ENCODE data around the gene TBC1D14. TPM values are rescaled to one million over a fixed set of nuclear protein-coding genes. Genes with fewer than 3 reads are reported as not detected.

Gene TBC1D14
- total RNA-seq, 1 donor from 2014 or later = 43.3 TPM

GRCh38 chr4:7041801-7042502 lies 132.3 kb downstream of the TBC1D14 start:
- no peak for DNase-seq (ENCODE audit: low read depth)

DNA sequence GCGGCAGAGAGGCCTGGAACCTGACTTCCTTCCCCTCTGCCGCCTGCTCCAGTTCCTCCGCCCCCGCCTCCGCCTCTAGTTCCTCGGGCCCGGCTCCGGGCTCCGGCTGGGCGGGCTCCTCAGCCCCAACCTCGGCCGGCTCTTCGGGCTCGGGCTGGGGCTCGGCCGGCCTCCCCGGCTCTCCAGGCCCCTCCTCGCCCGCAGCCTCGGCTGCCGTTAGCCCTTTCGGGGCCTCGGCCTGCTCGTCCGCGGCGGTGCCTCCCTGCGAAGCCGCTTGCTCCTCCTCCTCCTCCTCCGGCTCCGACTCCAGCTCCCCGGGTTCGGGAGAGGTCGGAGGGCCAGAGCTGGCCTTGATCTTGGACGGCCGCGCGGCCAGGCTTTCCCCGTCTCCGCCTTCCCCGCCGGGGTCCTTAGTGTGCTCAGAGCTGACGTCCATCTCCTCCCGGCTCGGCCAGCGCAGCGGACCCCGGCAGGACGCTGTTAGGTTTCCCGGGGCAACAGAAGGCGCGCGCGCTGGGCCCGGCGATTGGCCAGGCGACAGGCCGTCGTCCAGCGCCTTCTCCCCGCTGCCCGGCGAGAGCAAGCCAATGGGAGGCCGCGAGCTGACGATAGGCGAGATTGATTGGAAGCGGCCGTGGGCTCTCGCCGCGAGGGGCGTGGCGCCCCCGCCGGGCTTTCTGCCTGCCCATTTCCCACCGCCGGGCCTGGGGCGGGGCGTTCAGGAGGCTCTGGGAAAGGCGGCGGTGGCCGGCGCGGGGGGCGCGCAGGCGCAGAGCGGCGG lies 133.1 kb downstream of the TBC1D14 start:
- DNase-seq (ENCODE audit: low read depth) = peak; percentile 52
- peak overlapping the region; percentile 86 for H3K4me3 ChIP-seq (ENCODE audit: low read depth, low read length)
- TF ChIP-seq, protein P1, sequence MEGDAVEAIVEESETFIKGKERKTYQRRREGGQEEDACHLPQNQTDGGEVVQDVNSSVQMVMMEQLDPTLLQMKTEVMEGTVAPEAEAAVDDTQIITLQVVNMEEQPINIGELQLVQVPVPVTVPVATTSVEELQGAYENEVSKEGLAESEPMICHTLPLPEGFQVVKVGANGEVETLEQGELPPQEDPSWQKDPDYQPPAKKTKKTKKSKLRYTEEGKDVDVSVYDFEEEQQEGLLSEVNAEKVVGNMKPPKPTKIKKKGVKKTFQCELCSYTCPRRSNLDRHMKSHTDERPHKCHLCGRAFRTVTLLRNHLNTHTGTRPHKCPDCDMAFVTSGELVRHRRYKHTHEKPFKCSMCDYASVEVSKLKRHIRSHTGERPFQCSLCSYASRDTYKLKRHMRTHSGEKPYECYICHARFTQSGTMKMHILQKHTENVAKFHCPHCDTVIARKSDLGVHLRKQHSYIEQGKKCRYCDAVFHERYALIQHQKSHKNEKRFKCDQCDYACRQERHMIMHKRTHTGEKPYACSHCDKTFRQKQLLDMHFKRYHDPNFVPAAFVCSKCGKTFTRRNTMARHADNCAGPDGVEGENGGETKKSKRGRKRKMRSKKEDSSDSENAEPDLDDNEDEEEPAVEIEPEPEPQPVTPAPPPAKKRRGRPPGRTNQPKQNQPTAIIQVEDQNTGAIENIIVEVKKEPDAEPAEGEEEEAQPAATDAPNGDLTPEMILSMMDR (conservative IDR thresholded peaks at IDR 0.05; ENCODE audit: low read depth, low read length) = peak; percentile 18

More at GRCh38 chr4:7041801-7042502, 132.3 kb downstream of the TBC1D14 start:
- TF ChIP-seq, protein P1 (conservative IDR thresholded peaks at IDR 0.05; ENCODE audit: low read depth, low read length) = no peak
- peak overlapping the region; percentile 86 for H3K4me3 ChIP-seq (ENCODE audit: low read depth, low read length)

DNA sequence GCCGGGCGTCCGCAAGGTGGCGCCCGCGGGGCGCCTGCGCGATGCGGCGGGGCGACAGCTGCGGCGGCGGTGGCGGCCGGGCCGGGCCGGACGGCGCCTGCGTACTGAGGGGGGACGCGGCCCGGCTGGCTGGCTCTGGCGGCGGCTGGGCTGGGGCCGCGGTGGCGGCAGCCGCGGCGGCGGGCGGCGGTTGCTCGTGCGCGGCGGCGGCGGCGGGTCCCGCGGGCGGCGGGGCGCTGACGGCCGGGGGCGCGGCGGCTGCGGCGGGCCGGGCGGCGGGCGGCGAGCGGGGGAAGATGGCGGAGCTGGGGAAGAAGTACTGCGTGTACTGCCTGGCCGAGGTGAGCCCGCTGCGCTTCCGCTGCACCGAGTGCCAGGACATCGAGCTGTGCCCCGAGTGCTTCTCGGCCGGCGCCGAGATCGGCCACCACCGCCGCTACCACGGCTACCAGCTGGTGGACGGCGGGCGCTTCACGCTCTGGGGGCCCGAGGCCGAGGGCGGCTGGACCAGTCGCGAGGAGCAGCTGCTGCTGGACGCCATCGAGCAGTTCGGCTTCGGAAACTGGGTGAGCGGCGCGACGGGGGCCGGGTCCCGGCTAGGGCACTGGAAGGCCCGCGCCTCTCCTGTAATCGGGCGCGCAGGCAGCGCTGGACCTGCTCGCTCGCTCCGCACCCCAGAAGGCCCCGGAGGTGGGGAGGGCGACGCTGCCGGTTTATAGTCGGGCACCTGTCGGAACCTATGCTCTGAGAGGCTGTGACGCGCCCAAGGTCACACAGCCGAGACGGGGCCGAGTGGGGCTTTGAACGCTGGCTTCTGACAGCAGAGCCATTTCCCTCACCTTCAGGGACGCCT lies 133.9 kb downstream of the TBC1D14 start, which contains the start of gene TADA2B:
Gene TADA2B (plus strand): TSS at position 89 of the 853 bp plus-strand sequence. CDS start 208 bp downstream, at position 297.
- TF ChIP-seq, protein P1 (conservative IDR thresholded peaks at IDR 0.05; ENCODE audit: low read depth, low read length) = no peak
- peak within 1 kb of the TSS; percentile 94 for H3K4me3 ChIP-seq (ENCODE audit: low read depth, low read length)
- no peak for DNase-seq (ENCODE audit: low read depth)

DNA sequence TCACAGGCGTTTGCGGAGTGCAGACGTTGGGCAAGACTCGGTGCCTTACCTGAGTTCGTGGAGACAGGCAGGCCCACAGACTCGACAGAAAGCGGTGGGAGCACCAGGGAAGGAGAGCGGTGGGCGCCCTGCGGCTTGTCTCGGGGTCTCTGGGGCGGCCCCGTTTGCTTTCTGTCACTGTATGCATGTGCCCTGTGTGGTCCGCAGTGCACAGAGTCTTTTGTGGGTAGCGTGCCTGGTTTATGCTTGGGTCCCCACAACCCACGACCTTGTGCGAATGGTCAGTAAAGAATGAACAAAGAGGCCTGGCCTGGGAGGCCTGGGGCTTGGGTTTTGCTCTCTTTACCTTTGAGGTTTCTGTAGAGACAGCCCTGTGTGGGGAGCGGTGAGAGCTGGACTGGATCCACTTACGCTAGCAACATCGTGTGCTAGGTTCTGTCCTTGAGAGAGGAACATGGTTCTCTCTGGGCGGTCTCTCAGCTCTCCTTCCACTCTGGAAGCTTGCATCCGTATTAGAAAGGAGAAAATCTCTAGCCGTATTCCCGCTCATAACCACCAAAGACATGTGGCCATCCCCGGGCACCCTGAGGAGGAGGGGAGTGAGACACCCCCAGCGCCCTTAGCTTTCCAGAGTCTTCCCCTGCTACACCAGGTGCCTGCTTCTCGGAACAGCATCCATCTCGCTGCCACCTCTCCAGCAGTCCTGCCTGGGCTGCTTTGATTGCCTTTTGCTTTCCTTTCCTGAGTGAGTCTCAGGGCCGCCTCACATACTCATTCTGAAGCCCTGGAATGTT lies 134.7 kb downstream of the TBC1D14 start:
- H3K4me3 ChIP-seq (ENCODE audit: low read depth, low read length) = peak overlapping the region; percentile 94
- TF ChIP-seq, protein P1 (conservative IDR thresholded peaks at IDR 0.05; ENCODE audit: low read depth, low read length) = no peak
- no peak for DNase-seq (ENCODE audit: low read depth)

GRCh38 chr4:7045553-7045952 lies 135.9 kb downstream of the TBC1D14 start:
- TF ChIP-seq, protein P1 (conservative IDR thresholded peaks at IDR 0.05; ENCODE audit: low read depth, low read length) = no peak
- no peak for DNase-seq (ENCODE audit: low read depth)
- peak overlapping the region; percentile 94 for H3K4me3 ChIP-seq (ENCODE audit: low read depth, low read length)

All from epithelial cell of proximal tubule (primary cell).